ENCODE measurements around the gene MME. TPM values are rescaled to one million over a fixed set of nuclear protein-coding genes. Genes with fewer than 3 reads are reported as not detected.

MME gene
- total and polyA plus RNA-seq, 2 of the 4 experiments (the other 2 are of a cell fraction) = 11.7 to 22.8 TPM

DNA sequence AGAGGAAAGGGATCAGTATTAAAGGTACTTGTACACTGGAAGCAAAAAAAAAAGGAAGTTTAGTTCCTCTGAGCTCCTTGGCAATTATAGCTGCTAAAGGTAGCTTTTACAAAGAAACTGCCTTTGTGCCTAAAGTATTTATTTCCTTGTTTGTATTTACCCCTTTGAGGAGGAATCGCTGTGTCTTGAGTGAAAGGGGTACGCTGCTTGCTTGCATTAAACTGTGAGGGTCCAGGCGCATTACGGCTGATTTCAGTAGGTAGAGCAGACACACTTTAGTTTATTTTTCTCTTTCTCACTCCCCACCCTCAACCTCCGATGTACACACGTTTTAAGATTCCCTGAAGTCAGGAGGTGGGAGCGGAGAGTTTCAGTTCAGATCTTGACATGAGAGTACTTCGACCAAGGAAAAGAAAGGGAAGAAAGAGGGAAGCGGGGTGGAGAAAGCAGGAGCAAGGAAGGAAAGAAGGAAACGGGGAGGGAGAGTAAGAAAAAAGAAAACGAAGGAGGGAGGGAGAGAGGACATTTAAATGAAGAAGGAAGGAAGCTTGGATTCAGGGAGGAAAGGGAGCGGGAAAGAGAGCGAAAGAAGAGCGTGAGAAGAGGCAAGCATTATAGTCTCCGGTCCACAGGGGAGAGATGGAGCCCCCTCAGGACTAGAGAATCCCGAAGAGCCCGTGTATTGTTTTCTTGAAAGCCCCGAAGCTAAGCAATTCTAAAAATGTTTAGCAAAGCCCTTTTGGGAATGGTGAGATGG is 1.2 kb upstream of the MME start:
- no peaks in the 10 kb centered on the region for H4K20me1 ChIP-seq (ENCODE audit: insufficient read depth, low read length)
- peak overlapping the region; percentile 63 for H3K56ac ChIP-seq (ENCODE audit: extremely low read depth, insufficient read depth, low read length)
- peak overlapping the region; percentile 84 for H3K18ac ChIP-seq (ENCODE audit: low read depth, low read length)
- peak overlapping the region; percentile 83 for H3K9ac ChIP-seq (ENCODE audit: low read depth, low read length)
- peak overlapping the region; percentile 95 for H2AFZ ChIP-seq (replicated peaks; ENCODE audit: low read length, poor library complexity)
- in situ Hi-C loops (cut with MboI; ENCODE audit: low sequenced_read_pairs) = loop anchor here (10.0 kb wide), 1 partner anchor 194 kb away; no protein-coding TSS in a partner anchor
- intact Hi-C loops (cut with micrococcal nuclease) = loop anchor here (2.0 to 5.0 kb wide), 4 partner anchors 223 to 320 kb away; no protein-coding TSS in a partner anchor
- H3K9me1 ChIP-seq (ENCODE audit: insufficient read depth, low read length) = no peaks in the 10 kb centered on the region
- H2AK9ac ChIP-seq (replicated peaks; ENCODE audit: low read depth, low read length, poor library complexity) = no peak overlapping the region
- dilution Hi-C loops (cut with HindIII; ENCODE audit: low sequenced_read_pairs, unreplicated experiment) = no loop called here
- peak overlapping the region; percentile 30 for H3K27ac ChIP-seq (ENCODE audit: insufficient read depth, low read length)
- peaks cover 5% of the 10 kb centered on the region for H3K27me3 ChIP-seq (ENCODE audit: control insufficient read depth, insufficient read depth, low read length)
- H3K4me2 ChIP-seq (ENCODE audit: low read depth, low read length) = peak overlapping the region; percentile 99
- peak overlapping the region; percentile 65 for H3K4me3 ChIP-seq (ENCODE audit: insufficient read depth, low read depth, low read length)
- peak overlapping the region; percentile 40; the same call in 1 of the 3 replicates for H2BK15ac ChIP-seq (ENCODE audit: low read depth, low read length)
- DNase-seq (no peak), ATAC-seq (ENCODE audit: low read depth) (peak; percentile 18)
- H3K4me1 ChIP-seq (ENCODE audit: control insufficient read depth, insufficient read depth, low read length) = 0 out of 2 replicates have a peak, but pooled peaks cover 2% of the 10 kb centered on the region
- ChIA-PET CTCF (interaction anchor here (0.6 to 1.3 kb wide), 3 partner anchors 13 to 243 kb away, joined by 3 to 5 read pairs (median 3); no protein-coding TSS in a partner anchor), POLR2A (ENCODE audit: unreplicated experiment) (no interaction called here)
- H2BK5ac ChIP-seq (ENCODE audit: low read depth, low read length, poor library complexity, severe bottlenecking) = peak overlapping the region; percentile 43
- H2BK20ac ChIP-seq (ENCODE audit: low read depth, low read length) = peak overlapping the region; percentile 9; the same call in 1 of the 2 replicates
- no TSS peak for BruUV-seq (replicated peaks)
- peak overlapping the region; percentile 53 for H2BK120ac ChIP-seq (ENCODE audit: low read depth, low read length)
- no peaks in the 10 kb centered on the region for H3K9me3 ChIP-seq (ENCODE audit: control insufficient read depth, insufficient read depth, low read length)
- H4K8ac ChIP-seq (ENCODE audit: low read depth in 2 of 2, low read length in 2 of 2) = peak overlapping the region; percentile 48 to 59
- peak overlapping the region; percentile 78 for H4K5ac ChIP-seq (ENCODE audit: low read depth, low read length)
- H3K14ac ChIP-seq (replicated peaks; ENCODE audit: low read depth, low read length) = peak overlapping the region; percentile 28
- TF ChIP-seq FOS (IDR thresholded peaks at IDR 0.05; ENCODE audit: low read depth, low read length) = no peak
- TF ChIP-seq NFE2L2 (IDR thresholded peaks at IDR 0.05; ENCODE audit: low read depth, low read length) = no peak
- no peak for TF ChIP-seq MXI1 (IDR thresholded peaks at IDR 0.05; ENCODE audit: borderline replicate concordance, low read depth, low read length)
- no peak for TF ChIP-seq BHLHE40 (IDR thresholded peaks at IDR 0.05; ENCODE audit: low read depth, low read length)
- TF ChIP-seq, protein P1, sequence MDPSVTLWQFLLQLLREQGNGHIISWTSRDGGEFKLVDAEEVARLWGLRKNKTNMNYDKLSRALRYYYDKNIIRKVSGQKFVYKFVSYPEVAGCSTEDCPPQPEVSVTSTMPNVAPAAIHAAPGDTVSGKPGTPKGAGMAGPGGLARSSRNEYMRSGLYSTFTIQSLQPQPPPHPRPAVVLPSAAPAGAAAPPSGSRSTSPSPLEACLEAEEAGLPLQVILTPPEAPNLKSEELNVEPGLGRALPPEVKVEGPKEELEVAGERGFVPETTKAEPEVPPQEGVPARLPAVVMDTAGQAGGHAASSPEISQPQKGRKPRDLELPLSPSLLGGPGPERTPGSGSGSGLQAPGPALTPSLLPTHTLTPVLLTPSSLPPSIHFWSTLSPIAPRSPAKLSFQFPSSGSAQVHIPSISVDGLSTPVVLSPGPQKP (IDR thresholded peaks at IDR 0.05; ENCODE audit: borderline replicate concordance, low read depth, low read length) = no peak
- TF ChIP-seq RCOR1 (IDR thresholded peaks at IDR 0.05; ENCODE audit: insufficient replicate concordance, low read length) = no peak
- no peak for TF ChIP-seq MAZ (IDR thresholded peaks at IDR 0.05; ENCODE audit: borderline replicate concordance, low read depth, low read length)
- peak overlapping the region; percentile 61 for H4K91ac ChIP-seq (ENCODE audit: insufficient read depth, low read depth, low read length)
- H3K23ac ChIP-seq (ENCODE audit: low read depth, low read length) = peak overlapping the region; percentile 30
- WGBS, 2 experiments (ENCODE audit: extremely low coverage in 2 of 2, insufficient read length in 1 of 2) = 0% methylated on average over 2 of the region's 18 CpGs; no CpG with 5 or more reads in 1 of the 2 experiments
- peak overlapping the region; percentile 47; the same call in 1 of the 2 replicates for H2AK5ac ChIP-seq (ENCODE audit: low read depth, low read length)
- peak overlapping the region; percentile 52 for H3K4ac ChIP-seq (ENCODE audit: low read depth, low read length)
- no peaks in the 10 kb centered on the region for H3K36me3 ChIP-seq (ENCODE audit: control insufficient read depth, insufficient read depth, low read length)
- H3K79me1 ChIP-seq (ENCODE audit: low read depth in 1 of 2, low read length in 2 of 2) = no peaks in the 10 kb centered on the region
